HepG2 (cell line): Measurements from ENCODE around the gene PCYT2. TPM values are rescaled to one million over a fixed set of nuclear protein-coding genes. Genes with fewer than 3 reads are reported as not detected.

Experiments used
- AHDC1 ChIP-seq: sonication (generic); formaldehyde crosslinking; IDR thresholded peaks from 2 replicates; pipeline ENCODE4 v1.5.1; 2020; ENCODE audit warnings: mild to moderate bottlenecking, missing genetic modification reagents, borderline replicate concordance
- CEBPB ChIP-seq: IDR thresholded peaks from 2 replicates; pipeline ENCODE4 v1.6.1; 2011; ENCODE audit warnings: low read depth, low read length, improper control_type of control experiment, borderline replicate concordance
- EP300 ChIP-seq, 3 experiments: sonication (generic) in 1 of 3; formaldehyde crosslinking in 1 of 3; IDR thresholded peaks; 2 replicates each; pipeline versions ENCODE4 v1.5.1 to v1.6.1; 2011 to 2020; ENCODE audit warnings: low read depth in 2 of 3, low read length in 2 of 3, borderline replicate concordance in 1 of 3, improper control_type of control experiment in 1 of 3, mild to moderate bottlenecking in 1 of 3, missing genetic modification reagents in 1 of 3, moderate library complexity in 1 of 3
- MAX ChIP-seq: IDR thresholded peaks from 2 replicates; pipeline ENCODE4 v1.6.1; 2012; ENCODE audit warnings: inconsistent platforms
- MAZ ChIP-seq, 2 experiments: sonication (generic) in 1 of 2; formaldehyde crosslinking in 1 of 2; IDR thresholded peaks; 2 replicates each; pipeline versions ENCODE4 v1.5.0 to v1.6.1; 2012 to 2020; ENCODE audit warnings: low read depth in 2 of 2, mild to moderate bottlenecking in 2 of 2, borderline replicate concordance in 1 of 2, improper control_type of control experiment in 1 of 2, low read length in 1 of 2, missing genetic modification reagents in 1 of 2, moderate library complexity in 1 of 2
- MED13 ChIP-seq: sonication (generic); formaldehyde crosslinking; IDR thresholded peaks from 2 replicates; pipeline ENCODE4 v1.5.0; 2020; ENCODE audit warnings: missing genetic modification reagents
- POGZ ChIP-seq: sonication (generic); formaldehyde crosslinking; IDR thresholded peaks from 2 replicates; pipeline ENCODE4 v1.4.0; 2020; ENCODE audit warnings: mild to moderate bottlenecking, missing genetic modification reagents
- SMARCE1 ChIP-seq: fragments of 450-650 bp; IDR thresholded peaks from 2 replicates; pipeline ENCODE4 v1.6.1; 2017; ENCODE audit warnings: borderline replicate concordance
- TBX2 ChIP-seq: sonication (generic); formaldehyde crosslinking; IDR thresholded peaks from 2 replicates; pipeline ENCODE4 v1.5.0; 2020; ENCODE audit warnings: missing genetic modification reagents, mild to moderate bottlenecking, borderline replicate concordance
- YEATS2 ChIP-seq: sonication (generic); formaldehyde crosslinking; IDR thresholded peaks from 2 replicates; pipeline ENCODE4 v1.4.0; 2020; ENCODE audit warnings: missing genetic modification reagents, borderline replicate concordance
- ZBED4 ChIP-seq: sonication (generic); formaldehyde crosslinking; IDR thresholded peaks from 2 replicates; pipeline ENCODE4 v1.4.0; 2020; ENCODE audit warnings: missing genetic modification reagents, borderline replicate concordance
- ZBTB8A ChIP-seq: sonication (generic); formaldehyde crosslinking; IDR thresholded peaks from 2 replicates; pipeline ENCODE4 v1.4.0; 2020; ENCODE audit warnings: mild to moderate bottlenecking, low read depth, missing genetic modification reagents, borderline replicate concordance
- ZNF18 ChIP-seq: sonication (generic); formaldehyde crosslinking; IDR thresholded peaks from 2 replicates; pipeline ENCODE4 v1.8.0; 2022; ENCODE audit warnings: mild to moderate bottlenecking, missing genetic modification reagents; ENCODE audit not compliant: insufficient replicate concordance
- ZNF430 ChIP-seq: sonication (generic); formaldehyde crosslinking; IDR thresholded peaks from 2 replicates; pipeline ENCODE4 v1.9.0; 2021; ENCODE audit warnings: mild to moderate bottlenecking, missing genetic modification reagents
- ZNF547 ChIP-seq: sonication (generic); formaldehyde crosslinking; IDR thresholded peaks from 2 replicates; pipeline ENCODE4 v1.5.1; 2020; ENCODE audit warnings: mild to moderate bottlenecking, missing genetic modification reagents
- polyA plus RNA-seq, 8 experiments: library from polyadenylated mRNA; depleted of rRNA in 3 of 8; stranded (reverse) in 7 of 8; unstranded in 1 of 8; fragments of >200 nt; fragmentation: Illumina TruSeq in 4 of 8; extraction: Trizol in 4 of 8; gene quantifications; 2 replicates each; pipeline versions ENCODE4 v1.2.1 to v1.2.3, GENCODE V29; 2011 to 2016; ENCODE audit warnings: low read depth in 4 of 8, missing spikeins in 1 of 8, mixed read lengths in 1 of 8; ENCODE audit not compliant: insufficient read depth in 1 of 8
- total RNA-seq, 5 experiments: library from RNA; depleted of rRNA; stranded (reverse); fragments of >200 nt; fragmentation: Illumina TruSeq; extraction: Trizol; gene quantifications; 2 replicates each; pipeline ENCODE4 v1.2.3, GENCODE V29; 2016; ENCODE audit warnings: low read depth in 1 of 5

PCYT2 gene
- total and polyA plus RNA-seq, 2 of the 13 experiments (the other 11 are each of a cell fraction or from before 2014, with no cell fraction given): 147 to 297 TPM

- no peak for TF ChIP-seq CEBPB
- 0 out of 4 replicates have a peak, but pooled peaks of 1 of the 2 experiments have one; percentile 3 for TF ChIP-seq EP300 (IDR thresholded peaks at IDR 0.05; ENCODE audit: low read depth in 2 of 2, low read length in 2 of 2)
- TF ChIP-seq EP300 (CRISPR knock-in tag; IDR thresholded peaks at IDR 0.05; ENCODE audit: borderline replicate concordance): no peak
- no peak for TF ChIP-seq AHDC1 (CRISPR knock-in tag)
- TF ChIP-seq YEATS2 (CRISPR knock-in tag): no peak
- no peak for TF ChIP-seq ZBED4 (CRISPR knock-in tag)
- no peak for TF ChIP-seq POGZ (CRISPR knock-in tag)
- no peak for TF ChIP-seq ZNF18
- TF ChIP-seq ZBTB8A (CRISPR knock-in tag): no peak
- TF ChIP-seq TBX2 (CRISPR knock-in tag): peak; percentile 14; the same call in 1 of the 2 replicates
- no peak for TF ChIP-seq ZNF430
- TF ChIP-seq MED13: 0 out of 2 replicates have a peak, but pooled peaks have one; percentile 40
- TF ChIP-seq MAX: peak; percentile 10; the same call in 1 of the 2 replicates
- TF ChIP-seq MAZ (IDR thresholded peaks at IDR 0.05; ENCODE audit: borderline replicate concordance, low read depth, low read length): peak; percentile 78
- no peak for TF ChIP-seq MAZ (CRISPR knock-in tag; IDR thresholded peaks at IDR 0.05; ENCODE audit: low read depth)
- TF ChIP-seq SMARCE1: no peak
- no peak for TF ChIP-seq ZNF547 (CRISPR knock-in tag)
Observed at GRCh38 chr17:81911277-81911961, at the start of gene PCYT2 (continued).
